HUES48 (cell line): ENCODE data around the gene SLIT3.

Source experiments
- H3K27ac ChIP-seq: one replicate; pipeline ENCODE4 v1.7.0; 2013; ENCODE audit warnings: low read depth, low read length, inconsistent platforms
- H3K27me3 ChIP-seq: 2 replicates; pipeline ENCODE4 v1.6.1; 2013; ENCODE audit warnings: mild to moderate bottlenecking, low read length; ENCODE audit not compliant: control insufficient read depth, insufficient read depth
- H3K36me3 ChIP-seq: 2 replicates; pipeline ENCODE4 v1.6.1; 2013; ENCODE audit warnings: low read length; ENCODE audit not compliant: control insufficient read depth, insufficient read depth
- H3K4me1 ChIP-seq: 2 replicates; pipeline ENCODE4 v1.6.1; 2013; ENCODE audit warnings: mild to moderate bottlenecking, low read length; ENCODE audit not compliant: control insufficient read depth, insufficient read depth
- H3K4me3 ChIP-seq: 2 replicates; pipeline ENCODE4 v1.5.1; 2013; ENCODE audit warnings: mild to moderate bottlenecking, low read depth, low read length
- H3K9ac ChIP-seq: 2 replicates; pipeline ENCODE4 v1.6.1; 2013; ENCODE audit warnings: mild to moderate bottlenecking, low read depth, low read length, moderate library complexity
- H3K9me3 ChIP-seq: 2 replicates; pipeline ENCODE4 v1.6.1; 2013; ENCODE audit warnings: low read length; ENCODE audit not compliant: control insufficient read depth, insufficient read depth

The SLIT3 gene

DNA sequence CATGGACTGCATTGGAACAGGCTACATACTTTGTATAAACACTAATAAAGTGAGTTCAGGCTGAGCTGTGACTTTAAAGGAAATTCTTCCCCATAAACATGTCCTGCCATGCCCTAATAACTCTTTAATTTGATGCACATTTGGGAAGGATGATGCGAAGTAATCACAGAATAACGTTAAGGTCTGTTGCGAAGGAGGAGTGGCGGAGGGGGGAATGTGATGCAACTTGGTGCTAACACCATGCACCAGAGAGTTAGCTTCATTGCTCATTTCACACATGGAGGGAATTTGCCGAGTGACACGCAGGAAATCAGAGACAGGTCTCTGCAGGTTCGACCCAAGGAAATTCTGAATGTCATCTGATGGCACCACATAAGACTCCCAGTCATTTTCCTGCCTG, 32.9 kb downstream of the SLIT3 start:
- Histone ChIP-seq H3K4me3 (no peak overlapping the region), H3K36me3 (no peaks in the 10 kb centered on the region), H3K9me3 (no peaks in the 10 kb centered on the region), H3K27ac (no peak overlapping the region), H3K4me1 (peaks cover 14% of the 10 kb centered on the region), H3K27me3 (no peaks in the 10 kb centered on the region), H3K9ac (no peak overlapping the region)

DNA sequence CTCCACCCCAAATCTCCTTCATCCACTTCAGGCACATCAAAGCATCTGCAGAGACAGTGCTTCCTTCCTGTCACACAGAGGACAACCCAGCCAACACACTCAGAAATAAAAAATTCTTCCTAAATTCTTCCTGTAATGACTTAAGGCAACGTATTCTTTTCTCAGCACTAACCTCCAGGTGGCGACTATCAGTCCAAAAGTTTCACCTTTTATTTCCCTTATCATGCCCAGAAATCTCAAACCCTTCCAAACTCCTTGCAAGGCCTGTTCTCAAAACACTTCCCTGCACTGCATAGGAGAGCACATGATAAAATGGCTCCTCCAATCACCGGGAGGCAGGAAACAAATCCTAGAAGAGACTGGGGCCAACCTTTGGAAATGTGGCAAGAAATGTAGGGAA, 35.1 kb downstream of the SLIT3 start:
- Histone ChIP-seq H3K36me3 (no peaks in the 10 kb centered on the region), H3K9ac (no peak overlapping the region), H3K4me3 (no peak overlapping the region), H3K27ac (no peak overlapping the region), H3K9me3 (no peaks in the 10 kb centered on the region), H3K27me3 (no peaks in the 10 kb centered on the region), H3K4me1 (peaks cover 14% of the 10 kb centered on the region)

DNA sequence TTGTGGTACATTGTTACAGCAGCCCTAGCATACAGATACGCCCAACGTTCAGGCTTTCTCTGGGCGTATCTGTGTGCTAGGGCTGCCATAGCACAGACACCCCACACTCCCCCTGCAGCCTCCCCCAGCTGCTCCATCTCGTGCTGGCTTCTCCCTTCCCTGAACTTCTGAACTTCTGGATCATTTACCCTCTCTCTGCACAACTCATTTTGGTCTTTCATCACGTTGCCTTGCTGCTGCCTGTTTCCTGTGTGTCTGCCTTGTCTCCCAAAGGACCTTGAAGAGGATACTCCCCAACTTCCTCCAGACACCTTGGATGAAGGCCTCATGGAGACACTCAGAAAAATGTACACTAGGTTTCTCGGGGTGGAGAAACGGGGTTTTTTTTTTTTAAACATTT, 37.3 kb downstream of the SLIT3 start:
- Histone ChIP-seq H3K36me3 (no peaks in the 10 kb centered on the region), H3K9ac (no peak overlapping the region), H3K4me3 (no peak overlapping the region), H3K9me3 (no peaks in the 10 kb centered on the region), H3K4me1 (peaks cover 14% of the 10 kb centered on the region), H3K27me3 (no peaks in the 10 kb centered on the region), H3K27ac (no peak overlapping the region)

DNA sequence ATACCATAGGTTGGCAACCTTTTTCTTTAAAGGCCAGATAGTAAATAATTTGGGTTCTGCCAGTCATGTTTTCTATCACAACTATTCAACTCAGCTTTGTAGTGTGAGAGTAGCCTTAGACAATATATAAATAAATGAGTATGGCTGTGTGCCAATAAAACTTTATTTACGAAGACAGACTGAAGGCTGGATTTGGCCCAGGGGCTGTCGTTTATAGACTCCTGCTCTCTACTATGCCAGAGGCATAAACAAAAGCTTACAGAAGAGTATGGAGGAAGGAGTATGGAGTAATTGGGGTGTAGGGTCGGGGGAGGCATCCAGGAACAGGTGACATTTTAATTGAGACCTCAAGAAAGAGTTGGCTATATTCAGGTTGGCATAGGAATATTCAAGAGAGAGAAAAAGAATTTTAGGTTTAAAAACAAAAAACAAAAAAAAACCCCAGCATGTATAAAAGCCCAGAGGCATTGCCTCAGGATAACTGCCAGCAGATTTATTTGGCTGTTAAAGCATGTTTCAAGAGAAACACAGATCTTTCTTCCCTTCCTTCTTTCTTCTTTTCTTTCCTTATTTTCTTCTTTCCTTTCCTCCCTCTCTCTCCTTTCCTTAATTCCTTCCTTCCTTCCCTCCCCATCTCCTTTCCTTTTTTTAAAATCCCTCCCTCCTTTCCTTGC, 39.9 kb downstream of the SLIT3 start:
- Histone ChIP-seq H3K9me3 (no peaks in the 10 kb centered on the region), H3K4me3 (no peak overlapping the region), H3K4me1 (peaks cover 14% of the 10 kb centered on the region), H3K9ac (no peak overlapping the region), H3K27me3 (no peaks in the 10 kb centered on the region), H3K27ac (no peak overlapping the region), H3K36me3 (no peaks in the 10 kb centered on the region)

DNA sequence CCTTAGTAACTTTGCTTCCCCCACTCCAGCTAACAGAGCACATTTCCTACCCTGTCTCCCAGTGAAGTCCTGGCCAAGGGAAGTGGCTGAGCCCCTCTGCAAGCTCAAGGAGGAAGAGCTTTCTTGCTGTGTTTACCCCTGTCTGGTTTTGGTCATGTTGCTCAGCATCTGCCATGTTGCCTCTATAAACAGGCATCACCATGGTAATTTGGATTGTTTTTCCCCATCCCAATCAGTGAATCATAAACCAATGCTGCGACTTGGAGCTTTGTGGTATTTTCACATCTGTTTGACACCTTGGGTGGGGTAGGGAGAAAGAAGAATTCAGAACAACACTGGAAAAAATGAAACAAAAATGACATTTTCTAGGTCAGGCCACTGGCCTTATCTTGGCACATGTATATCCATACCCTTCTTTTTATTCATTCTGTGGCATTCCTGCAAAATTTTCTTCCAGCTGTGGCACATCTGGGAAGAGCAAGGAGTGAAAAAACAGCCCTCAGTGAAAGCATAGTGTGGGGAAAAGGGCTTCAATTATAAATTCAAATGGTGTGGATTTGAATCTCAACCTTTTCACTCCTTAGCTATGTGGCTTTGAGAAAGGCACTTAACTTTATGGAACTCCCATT, 42.5 kb downstream of the SLIT3 start:
- H3K4me3 ChIP-seq = no peak overlapping the region
- H3K27ac ChIP-seq = no peak overlapping the region
- H3K27me3 ChIP-seq = no peaks in the 10 kb centered on the region
- H3K36me3 ChIP-seq = no peaks in the 10 kb centered on the region
- H3K4me1 ChIP-seq = no peaks in the 10 kb centered on the region
- H3K9me3 ChIP-seq = no peaks in the 10 kb centered on the region
- no peak overlapping the region for H3K9ac ChIP-seq

DNA sequence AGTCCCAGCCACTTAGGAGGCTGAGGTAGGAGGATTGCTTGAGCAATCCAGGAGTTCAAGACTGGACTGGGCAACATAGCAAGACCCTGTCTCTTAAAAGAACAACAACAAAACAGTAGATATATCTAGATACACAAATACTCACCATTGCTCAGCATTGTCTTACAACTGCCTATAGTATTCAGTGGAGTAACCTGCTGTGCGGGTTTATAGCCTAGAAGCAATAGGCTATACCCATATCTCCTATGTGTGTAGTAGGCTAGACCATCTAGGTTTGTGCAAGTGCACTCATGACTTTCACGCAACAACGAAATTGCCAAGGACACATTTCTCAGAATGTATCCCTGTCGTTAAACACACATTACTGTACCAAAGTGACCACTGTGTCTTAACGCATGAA, 44.7 kb downstream of the SLIT3 start:
- H3K36me3 ChIP-seq = no peaks in the 10 kb centered on the region
- no peaks in the 10 kb centered on the region for H3K27me3 ChIP-seq
- H3K4me1 ChIP-seq = no peaks in the 10 kb centered on the region
- no peak overlapping the region for H3K27ac ChIP-seq
- H3K9ac ChIP-seq = no peak overlapping the region
- H3K4me3 ChIP-seq = no peak overlapping the region
- H3K9me3 ChIP-seq = no peaks in the 10 kb centered on the region

DNA sequence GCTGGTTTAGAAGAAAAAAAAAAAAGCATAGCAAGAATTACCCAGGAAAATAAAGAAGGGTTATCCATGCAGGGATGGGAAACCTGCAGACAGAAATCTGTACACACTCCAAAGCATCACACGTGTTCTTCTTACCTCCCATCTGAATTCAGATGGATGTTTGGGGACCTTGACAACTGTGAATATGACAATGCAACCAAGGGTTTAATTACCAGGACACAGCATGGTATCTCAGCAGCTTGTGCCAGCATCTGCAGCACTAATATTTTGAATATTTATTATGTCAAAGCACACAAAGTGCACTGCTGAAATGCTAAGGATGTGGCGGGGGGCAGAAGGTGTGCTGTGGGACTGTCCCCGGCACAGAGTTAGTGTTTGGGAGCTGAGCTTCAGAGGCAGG, 47.9 kb downstream of the SLIT3 start:
- Histone ChIP-seq H3K27ac (no peak overlapping the region), H3K36me3 (no peaks in the 10 kb centered on the region), H3K9me3 (no peaks in the 10 kb centered on the region), H3K27me3 (no peaks in the 10 kb centered on the region), H3K9ac (no peak overlapping the region), H3K4me1 (no peaks in the 10 kb centered on the region), H3K4me3 (no peak overlapping the region)

DNA sequence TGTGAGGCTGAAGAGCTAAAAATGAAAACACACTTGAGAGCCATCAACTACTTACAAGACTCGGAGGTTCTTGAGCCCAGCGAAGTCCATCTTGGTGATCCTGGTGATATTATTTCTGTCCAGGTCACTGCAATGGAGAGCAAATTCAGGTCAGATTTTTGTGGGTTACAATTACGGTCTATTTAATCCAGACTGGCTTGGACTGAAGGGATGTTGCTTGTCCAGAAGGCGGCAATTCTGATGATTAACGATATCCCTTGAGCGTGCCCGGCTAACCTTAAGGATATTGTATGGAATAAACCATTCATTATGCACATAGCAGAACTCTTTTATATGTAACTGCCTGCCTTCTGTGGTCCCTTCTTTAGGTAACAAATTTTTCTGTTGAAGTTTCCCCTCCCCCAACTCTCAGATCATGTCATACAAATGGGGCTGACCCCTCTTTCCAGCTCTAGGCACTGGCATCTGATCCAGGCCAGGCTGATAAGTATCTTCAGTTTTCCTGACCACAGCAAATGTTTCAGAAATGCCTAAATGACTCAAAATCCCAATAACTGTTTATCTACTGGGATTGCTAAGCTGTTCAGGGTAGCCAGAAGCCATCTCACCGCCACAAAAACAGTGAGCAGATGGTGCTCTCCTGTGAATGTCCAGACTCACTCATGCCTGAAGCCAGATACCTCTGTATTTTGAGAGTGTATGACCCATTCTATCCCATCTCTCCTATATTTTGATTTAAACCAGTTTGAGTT, 49.4 kb downstream of the SLIT3 start:
- Histone ChIP-seq H3K36me3 (no peaks in the 10 kb centered on the region), H3K9me3 (no peaks in the 10 kb centered on the region), H3K9ac (no peak overlapping the region), H3K4me3 (no peak overlapping the region), H3K27ac (no peak overlapping the region), H3K27me3 (no peaks in the 10 kb centered on the region), H3K4me1 (no peaks in the 10 kb centered on the region)

DNA sequence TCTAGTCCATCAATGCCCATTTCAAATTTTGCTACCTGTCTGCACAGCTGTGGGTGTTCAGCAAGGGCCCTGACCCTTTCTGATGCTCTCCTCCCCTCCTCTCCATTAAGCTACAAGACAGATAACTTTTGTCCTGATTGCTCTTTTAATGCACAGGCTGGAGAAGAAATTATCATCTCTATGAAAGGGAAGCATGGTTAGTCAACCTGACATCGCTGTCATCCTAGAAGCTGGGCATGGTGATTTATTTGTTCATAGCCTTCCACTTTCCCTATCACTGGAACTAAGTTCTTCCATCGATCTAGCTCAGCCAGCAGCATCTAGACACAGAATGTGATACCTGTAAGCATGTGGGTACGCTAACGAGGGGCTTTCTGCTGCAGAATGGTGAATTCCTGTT, 50.1 kb downstream of the SLIT3 start:
- Histone ChIP-seq H3K27ac (no peak overlapping the region), H3K36me3 (no peaks in the 10 kb centered on the region), H3K9ac (no peak overlapping the region), H3K4me3 (no peak overlapping the region), H3K27me3 (no peaks in the 10 kb centered on the region), H3K4me1 (no peaks in the 10 kb centered on the region), H3K9me3 (no peaks in the 10 kb centered on the region)

DNA sequence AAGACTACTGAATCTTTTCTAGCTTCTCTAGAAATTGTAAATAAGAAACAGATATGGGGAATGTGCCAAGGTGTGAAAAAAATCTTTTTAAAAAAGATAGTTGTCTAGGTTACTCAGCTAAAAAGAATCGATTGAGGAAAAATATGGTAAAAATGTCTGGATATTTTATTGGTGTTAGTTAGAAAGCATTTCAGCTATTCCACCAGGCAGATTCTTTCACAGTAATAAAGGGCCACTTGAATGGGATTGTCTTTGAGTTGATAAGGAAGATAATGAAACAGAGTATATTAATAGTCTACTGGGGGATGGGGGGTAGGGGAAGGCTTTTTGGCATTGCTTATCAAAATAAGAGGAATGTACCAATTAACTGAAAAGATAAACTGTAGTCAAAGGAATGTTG, 51.9 kb downstream of the SLIT3 start:
- Histone ChIP-seq H3K27ac (no peak overlapping the region), H3K27me3 (no peaks in the 10 kb centered on the region), H3K4me1 (no peaks in the 10 kb centered on the region), H3K4me3 (no peak overlapping the region), H3K36me3 (no peaks in the 10 kb centered on the region), H3K9ac (no peak overlapping the region), H3K9me3 (no peaks in the 10 kb centered on the region)

DNA sequence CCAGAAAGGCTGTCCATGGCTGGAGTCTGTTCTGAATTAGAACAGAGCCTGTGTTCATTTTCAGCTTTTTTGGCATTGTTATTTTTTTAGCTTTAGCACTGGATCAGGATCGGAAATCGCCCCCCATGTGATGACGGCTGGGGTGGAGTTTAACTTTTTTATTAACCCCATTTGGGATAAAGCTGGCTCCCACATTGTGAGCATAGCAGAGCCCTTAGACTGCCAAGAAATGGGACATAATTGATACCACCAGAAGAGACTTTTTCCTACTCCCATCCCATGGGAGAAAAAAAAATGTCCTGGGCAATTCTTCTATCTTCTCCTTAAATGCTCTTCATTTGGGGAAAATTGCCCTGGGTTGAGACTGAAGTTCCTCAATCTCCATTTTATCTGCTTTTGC, 52.4 kb downstream of the SLIT3 start:
- Histone ChIP-seq H3K9ac (no peak overlapping the region), H3K36me3 (no peaks in the 10 kb centered on the region), H3K27ac (no peak overlapping the region), H3K9me3 (no peaks in the 10 kb centered on the region), H3K4me3 (no peak overlapping the region), H3K4me1 (no peaks in the 10 kb centered on the region), H3K27me3 (no peaks in the 10 kb centered on the region)
